Measurements from ENCODE around the gene TMEM255B. TPM values are rescaled to one million over a fixed set of nuclear protein-coding genes. Genes with fewer than 3 reads are reported as not detected.
A peak's percentile ranks its signal among the peaks of the same experiment; 100 is the strongest.
"Not testable (repeated sequence)": the region's sequence is repeated elsewhere in the genome, so short reads cannot be mapped to it uniquely, and the experiment has no call there.

Gene TMEM255B
- total and polyA plus RNA-seq, 4 experiments from 2014 or later: 0.07 to 1.00 (median 0.90) TPM; not detected in 1

DNA sequence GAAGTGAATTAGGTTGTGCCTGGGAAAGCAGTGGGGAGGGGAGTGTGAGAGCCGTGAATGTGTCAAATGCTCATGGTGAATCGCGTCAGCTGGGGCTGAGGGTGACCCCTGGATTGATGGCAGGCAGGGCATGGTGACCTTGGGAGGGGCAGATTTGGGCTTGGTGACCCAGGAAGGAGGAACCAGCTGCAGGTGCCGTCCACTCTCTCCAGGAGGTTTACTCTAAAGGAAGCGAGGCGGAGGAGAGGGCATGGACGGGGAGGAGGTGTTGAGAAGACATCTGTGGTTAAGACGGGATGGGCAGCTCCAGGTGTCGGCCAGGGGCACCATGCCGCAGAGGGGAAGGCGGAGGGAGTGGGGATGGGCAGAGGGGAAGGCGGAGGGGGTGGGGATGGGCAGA lies 28.7 kb downstream of the TMEM255B start:
- H3K4me3 Mint-ChIP-seq: no peak overlapping the region
- peaks cover 0 to 2% (median 0%) of the 10 kb centered on the region in 8 donors for H3K9me3 Mint-ChIP-seq
- Histone ChIP-seq H3K27ac (ENCODE audit: low read depth, low read length) (no peak overlapping the region), H3K9me3 (ENCODE audit: control insufficient read depth in 1 of 2, low read length in 2 of 2) (no peaks in the 10 kb centered on the region), H3K27me3 (ENCODE audit: insufficient read depth, low read length) (no peaks in the 10 kb centered on the region), H3K4me3 (ENCODE audit: low read length in 2 of 2) (no peak overlapping the region), H3K4me1 (ENCODE audit: insufficient read depth, low read length) (no peaks in the 10 kb centered on the region), H3K36me3 (ENCODE audit: insufficient read depth, low read length) (no peaks in the 10 kb centered on the region)
- ChIA-PET POLR2A (ENCODE audit: partially characterized antibody) (no interaction called here), CTCF (ENCODE audit: partially characterized antibody) (no interaction called here)
- H3K4me1 Mint-ChIP-seq: no peaks in the 10 kb centered on the region
- intact Hi-C loops (cut with micrococcal nuclease): no loop called here
- DNase-seq: no peak
- H3K27ac Mint-ChIP-seq: no peak overlapping the region
- H3K27me3 Mint-ChIP-seq: peaks cover 8 to 14% of the 10 kb centered on the region in 2 donors
- H3K36me3 Mint-ChIP-seq: no peaks in the 10 kb centered on the region

- H3K27me3 ChIP-seq (ENCODE audit: insufficient read depth, low read length): no peaks in the 10 kb centered on the region
- Mint-ChIP-seq H3K4me1 (no peaks in the 10 kb centered on the region), H3K27me3 (peaks cover 5 to 14% of the 10 kb centered on the region in 2 donors), H3K4me3 (no peak overlapping the region), H3K36me3 (no peaks in the 10 kb centered on the region), H3K27ac (no peak overlapping the region), H3K9me3 (peaks cover 0 to 2% (median 0%) of the 10 kb centered on the region in 8 donors)
- no peaks in the 10 kb centered on the region for H3K4me1 ChIP-seq (ENCODE audit: insufficient read depth, low read length)
- H3K4me3 ChIP-seq (ENCODE audit: low read length in 2 of 2): no peak overlapping the region
- intact Hi-C loops (cut with micrococcal nuclease): no loop called here
- H3K36me3 ChIP-seq (ENCODE audit: insufficient read depth, low read length): no peaks in the 10 kb centered on the region
- no peak overlapping the region for H3K27ac ChIP-seq (ENCODE audit: low read depth, low read length)
- CTCF ChIA-PET (ENCODE audit: partially characterized antibody): no interaction called here
- no peaks in the 10 kb centered on the region for H3K9me3 ChIP-seq (ENCODE audit: control insufficient read depth in 1 of 2, low read length in 2 of 2)
- POLR2A ChIA-PET (ENCODE audit: partially characterized antibody): no interaction called here
- no peak for DNase-seq
Observed at GRCh38 chr13:113788413-113789135, 29.5 kb downstream of the TMEM255B start.

GRCh38 chr13:113789167-113789566 lies 30.1 kb downstream of the TMEM255B start:
- Mint-ChIP-seq H3K27me3 (peaks cover 4 to 11% of the 10 kb centered on the region in 2 donors), H3K27ac (peak overlapping the region in 1 of 7 donors; percentile 22), H3K4me1 (no peaks in the 10 kb centered on the region), H3K36me3 (no peaks in the 10 kb centered on the region), H3K9me3 (peaks cover 0 to 2% (median 0%) of the 10 kb centered on the region in 8 donors), H3K4me3 (no peak overlapping the region)
- H3K27ac ChIP-seq (ENCODE audit: low read depth, low read length): no peak overlapping the region
- no peaks in the 10 kb centered on the region for H3K27me3 ChIP-seq (ENCODE audit: insufficient read depth, low read length)
- no peaks in the 10 kb centered on the region for H3K9me3 ChIP-seq (ENCODE audit: control insufficient read depth in 1 of 2, low read length in 2 of 2)
- H3K4me1 ChIP-seq (ENCODE audit: insufficient read depth, low read length): no peaks in the 10 kb centered on the region
- H3K36me3 ChIP-seq (ENCODE audit: insufficient read depth, low read length): no peaks in the 10 kb centered on the region
- intact Hi-C loops (cut with micrococcal nuclease): no loop called here
- H3K4me3 ChIP-seq (ENCODE audit: low read length in 2 of 2): no peak overlapping the region
- CTCF ChIA-PET (ENCODE audit: partially characterized antibody): no interaction called here
- POLR2A ChIA-PET (ENCODE audit: partially characterized antibody): no interaction called here
- no peak for DNase-seq

DNA sequence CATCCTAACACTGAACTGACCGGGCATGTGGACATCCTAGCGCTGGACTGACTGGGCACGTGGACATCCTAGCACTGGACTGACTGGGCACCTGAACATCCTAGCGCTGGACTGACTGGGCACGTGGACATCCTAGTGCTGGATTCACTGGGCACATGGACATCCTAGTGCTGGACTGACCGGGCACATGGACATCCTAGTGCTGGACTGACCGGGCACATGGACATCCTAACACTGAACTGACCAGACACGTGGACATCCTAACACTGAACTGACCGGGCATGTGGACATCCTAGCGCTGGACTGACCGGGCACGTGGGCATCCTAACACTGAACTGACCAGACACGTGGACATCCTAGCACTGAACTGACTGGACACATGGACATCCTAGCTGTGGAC lies 30.9 kb downstream of the TMEM255B start:
- H3K27ac ChIP-seq (ENCODE audit: low read depth, low read length); CTCF ChIA-PET (ENCODE audit: partially characterized antibody); H3K9me3 ChIP-seq (ENCODE audit: control insufficient read depth in 1 of 2, low read length in 2 of 2); H3K4me3 Mint-ChIP-seq; H3K27me3 Mint-ChIP-seq; H3K36me3 ChIP-seq (ENCODE audit: insufficient read depth, low read length); H3K27ac Mint-ChIP-seq; H3K4me1 Mint-ChIP-seq; POLR2A ChIA-PET (ENCODE audit: partially characterized antibody); H3K36me3 Mint-ChIP-seq; H3K4me1 ChIP-seq (ENCODE audit: insufficient read depth, low read length); H3K4me3 ChIP-seq (ENCODE audit: low read length in 2 of 2); DNase-seq; H3K9me3 Mint-ChIP-seq; intact Hi-C loops (cut with micrococcal nuclease); H3K27me3 ChIP-seq (ENCODE audit: insufficient read depth, low read length): not testable (repeated sequence)

- no peak for DNase-seq
- H3K4me1 ChIP-seq (ENCODE audit: insufficient read depth, low read length): no peaks in the 10 kb centered on the region
- Mint-ChIP-seq H3K36me3 (no peaks in the 10 kb centered on the region), H3K4me1 (no peaks in the 10 kb centered on the region), H3K27me3 (peaks cover 0 to 2% of the 10 kb centered on the region in 2 donors), H3K4me3 (no peak overlapping the region), H3K27ac (no peak overlapping the region), H3K9me3 (no peaks in the 10 kb centered on the region)
- no peak overlapping the region for H3K27ac ChIP-seq (ENCODE audit: low read depth, low read length)
- POLR2A ChIA-PET (ENCODE audit: partially characterized antibody): no interaction called here
- no peaks in the 10 kb centered on the region for H3K27me3 ChIP-seq (ENCODE audit: insufficient read depth, low read length)
- CTCF ChIA-PET (ENCODE audit: partially characterized antibody): no interaction called here
- H3K9me3 ChIP-seq (ENCODE audit: control insufficient read depth in 1 of 2, low read length in 2 of 2): no peaks in the 10 kb centered on the region
- H3K36me3 ChIP-seq (ENCODE audit: insufficient read depth, low read length): no peaks in the 10 kb centered on the region
- H3K4me3 ChIP-seq (ENCODE audit: low read length in 2 of 2): no peak overlapping the region
- intact Hi-C loops (cut with micrococcal nuclease): no loop called here
Observed at GRCh38 chr13:113791226-113791625, 32.2 kb downstream of the TMEM255B start.

DNA sequence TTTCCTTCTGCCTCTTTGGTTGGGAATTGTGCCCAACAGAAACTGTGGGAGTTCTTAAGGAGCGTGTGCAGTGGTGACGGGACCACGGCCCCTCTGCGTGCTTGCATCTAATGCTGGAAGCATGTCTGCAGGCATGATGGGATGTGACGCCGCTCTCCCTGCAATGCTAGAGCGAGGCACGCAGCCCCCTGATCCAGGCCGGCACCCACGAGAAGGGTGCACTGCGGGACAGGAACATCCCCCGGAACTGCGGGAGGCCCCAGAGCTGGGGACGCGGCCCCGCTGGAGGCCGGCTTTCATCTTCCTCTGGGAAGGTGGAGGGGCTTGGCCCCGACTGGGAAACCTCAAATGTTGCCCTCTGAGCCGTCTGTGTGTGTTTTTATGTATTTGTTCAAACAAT lies 32.7 kb downstream of the TMEM255B start:
- Histone ChIP-seq H3K4me1 (ENCODE audit: insufficient read depth, low read length) (no peaks in the 10 kb centered on the region), H3K27ac (ENCODE audit: low read depth, low read length) (no peak overlapping the region), H3K27me3 (ENCODE audit: insufficient read depth, low read length) (no peaks in the 10 kb centered on the region), H3K4me3 (ENCODE audit: low read length in 2 of 2) (no peak overlapping the region), H3K9me3 (ENCODE audit: control insufficient read depth in 1 of 2, low read length in 2 of 2) (no peaks in the 10 kb centered on the region), H3K36me3 (ENCODE audit: insufficient read depth, low read length) (no peaks in the 10 kb centered on the region)
- H3K27ac Mint-ChIP-seq: no peak overlapping the region
- H3K36me3 Mint-ChIP-seq: no peaks in the 10 kb centered on the region
- peaks cover 0 to 2% of the 10 kb centered on the region in 2 donors for H3K27me3 Mint-ChIP-seq
- intact Hi-C loops (cut with micrococcal nuclease): no loop called here
- no peak overlapping the region for H3K4me3 Mint-ChIP-seq
- no peak for DNase-seq
- no peaks in the 10 kb centered on the region for H3K4me1 Mint-ChIP-seq
- ChIA-PET POLR2A (ENCODE audit: partially characterized antibody) (no interaction called here), CTCF (ENCODE audit: partially characterized antibody) (no interaction called here)
- no peaks in the 10 kb centered on the region for H3K9me3 Mint-ChIP-seq

GRCh38 chr13:113792236-113792770 lies 33.3 kb downstream of the TMEM255B start:
- Mint-ChIP-seq H3K36me3 (no peaks in the 10 kb centered on the region), H3K27me3 (peaks cover 0 to 2% of the 10 kb centered on the region in 2 donors), H3K4me3 (no peak overlapping the region), H3K4me1 (no peaks in the 10 kb centered on the region), H3K27ac (no peak overlapping the region), H3K9me3 (no peaks in the 10 kb centered on the region)
- no peaks in the 10 kb centered on the region for H3K9me3 ChIP-seq (ENCODE audit: control insufficient read depth in 1 of 2, low read length in 2 of 2)
- no peak overlapping the region for H3K4me3 ChIP-seq (ENCODE audit: low read length in 2 of 2)
- H3K27ac ChIP-seq (ENCODE audit: low read depth, low read length): no peak overlapping the region
- H3K4me1 ChIP-seq (ENCODE audit: insufficient read depth, low read length): no peaks in the 10 kb centered on the region
- H3K36me3 ChIP-seq (ENCODE audit: insufficient read depth, low read length): no peaks in the 10 kb centered on the region
- ChIA-PET POLR2A (ENCODE audit: partially characterized antibody) (no interaction called here), CTCF (ENCODE audit: partially characterized antibody) (no interaction called here)
- intact Hi-C loops (cut with micrococcal nuclease): no loop called here
- no peak for DNase-seq
- no peaks in the 10 kb centered on the region for H3K27me3 ChIP-seq (ENCODE audit: insufficient read depth, low read length)

Measured in CD4-positive, alpha-beta memory T cell (primary cell).